ENCODE data around the gene KPNA3.
A peak's percentile ranks its signal among the peaks of the same experiment; 100 is the strongest.
"Not testable (repeated sequence)": the region's sequence is repeated elsewhere in the genome, so short reads cannot be mapped to it uniquely, and the experiment has no call there.

Gene KPNA3, protein sequence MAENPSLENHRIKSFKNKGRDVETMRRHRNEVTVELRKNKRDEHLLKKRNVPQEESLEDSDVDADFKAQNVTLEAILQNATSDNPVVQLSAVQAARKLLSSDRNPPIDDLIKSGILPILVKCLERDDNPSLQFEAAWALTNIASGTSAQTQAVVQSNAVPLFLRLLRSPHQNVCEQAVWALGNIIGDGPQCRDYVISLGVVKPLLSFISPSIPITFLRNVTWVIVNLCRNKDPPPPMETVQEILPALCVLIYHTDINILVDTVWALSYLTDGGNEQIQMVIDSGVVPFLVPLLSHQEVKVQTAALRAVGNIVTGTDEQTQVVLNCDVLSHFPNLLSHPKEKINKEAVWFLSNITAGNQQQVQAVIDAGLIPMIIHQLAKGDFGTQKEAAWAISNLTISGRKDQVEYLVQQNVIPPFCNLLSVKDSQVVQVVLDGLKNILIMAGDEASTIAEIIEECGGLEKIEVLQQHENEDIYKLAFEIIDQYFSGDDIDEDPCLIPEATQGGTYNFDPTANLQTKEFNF

GRCh38 chr13:49792550-49793324 lies at the start of gene KPNA3:
TSS of gene KPNA3 (minus strand) at chr13:49792682. CDS start at chr13:49792506, 176 bp downstream.
- peak; percentile 93 for DNase-seq
- in situ Hi-C loops (cut with HindIII; ENCODE audit: low pct_ligation_motif_present, low pct_unique_long_range_greater_than_20kb, low sequenced_read_pairs), result no loop called here

- DNase-seq, result no peak
- in situ Hi-C loops (cut with HindIII; ENCODE audit: low pct_ligation_motif_present, low pct_unique_long_range_greater_than_20kb, low sequenced_read_pairs), result no loop called here
These were observed 49.5 kb upstream of the KPNA3 start for GRCh38 chr13:49841964-49842363.

DNA sequence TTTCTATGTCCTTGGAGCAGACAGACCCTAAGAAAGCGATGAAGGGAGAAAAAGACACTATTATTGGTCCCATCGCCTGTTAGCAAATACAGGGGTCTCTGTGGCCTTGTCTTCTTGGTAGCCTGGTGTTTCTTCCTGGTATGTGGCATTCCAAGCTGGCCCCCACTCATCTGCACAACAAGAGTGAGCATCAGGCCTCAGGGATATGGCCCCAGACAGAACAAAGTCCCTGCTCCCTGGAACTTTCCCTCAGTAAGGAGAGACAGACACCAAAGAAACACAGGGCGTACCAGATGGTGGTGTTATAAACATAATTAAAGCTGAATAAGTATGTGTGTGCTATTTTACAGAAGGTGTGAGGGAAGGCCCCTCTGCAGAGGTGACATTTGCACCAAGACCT lies 48.2 kb upstream of the KPNA3 start:
- DNase-seq, result no peak
- in situ Hi-C loops (cut with HindIII; ENCODE audit: low pct_ligation_motif_present, low pct_unique_long_range_greater_than_20kb, low sequenced_read_pairs), result no loop called here

- in situ Hi-C loops (cut with HindIII; ENCODE audit: low pct_ligation_motif_present, low pct_unique_long_range_greater_than_20kb, low sequenced_read_pairs), result no loop called here
- DNase-seq, result no peak
These were observed 47.8 kb upstream of the KPNA3 start for GRCh38 chr13:49840266-49840665.

- in situ Hi-C loops (cut with HindIII; ENCODE audit: low pct_ligation_motif_present, low pct_unique_long_range_greater_than_20kb, low sequenced_read_pairs), result no loop called here
- DNase-seq, result no peak
These were observed 46.5 kb upstream of the KPNA3 start for GRCh38 chr13:49838989-49839388.

GRCh38 chr13:49836516-49836915 lies 44.0 kb upstream of the KPNA3 start:
- DNase-seq, result no peak
- in situ Hi-C loops (cut with HindIII; ENCODE audit: low pct_ligation_motif_present, low pct_unique_long_range_greater_than_20kb, low sequenced_read_pairs), result no loop called here

DNA sequence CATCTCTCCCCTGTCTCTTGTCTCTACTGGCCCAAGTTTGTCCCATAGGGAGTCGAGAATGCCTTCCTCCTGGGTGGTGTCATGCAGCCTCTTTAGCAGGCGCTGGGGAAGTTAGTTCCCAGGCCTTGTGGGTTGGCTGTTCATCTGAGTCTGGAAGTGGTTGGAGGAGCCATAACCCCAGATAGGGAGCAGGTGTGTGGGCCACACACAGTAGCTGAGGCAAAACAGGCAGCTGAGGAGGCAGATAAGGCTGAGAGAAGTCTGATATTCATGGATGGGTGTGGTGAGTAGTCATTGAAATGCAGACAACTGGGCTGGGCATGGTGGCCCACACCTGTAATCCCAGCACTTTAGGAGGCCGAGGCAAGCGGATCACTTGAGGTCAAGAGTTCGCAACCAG lies 40.9 kb upstream of the KPNA3 start:
- in situ Hi-C loops (cut with HindIII; ENCODE audit: low pct_ligation_motif_present, low pct_unique_long_range_greater_than_20kb, low sequenced_read_pairs), result no loop called here
- DNase-seq, result no peak

DNA sequence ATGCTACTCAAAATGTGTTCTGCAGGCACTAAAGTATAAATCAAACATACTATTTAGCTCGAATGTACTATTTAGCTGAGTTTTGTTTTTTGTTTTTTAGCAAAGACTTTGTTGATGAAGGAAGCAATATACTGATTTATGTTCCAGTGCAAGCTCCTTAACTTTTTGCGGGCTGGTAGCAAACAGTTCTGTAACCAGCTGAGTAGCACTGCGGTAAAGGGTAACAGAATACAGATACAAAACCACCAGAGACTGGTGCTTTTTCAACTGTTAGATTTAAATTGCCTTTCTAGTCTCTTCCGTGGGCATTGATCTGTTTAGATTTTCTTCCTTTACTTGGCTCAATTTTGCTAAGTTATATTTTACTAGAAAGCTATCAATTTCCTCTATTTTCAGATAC lies 39.0 kb upstream of the KPNA3 start:
- in situ Hi-C loops (cut with HindIII; ENCODE audit: low pct_ligation_motif_present, low pct_unique_long_range_greater_than_20kb, low sequenced_read_pairs), result no loop called here

DNA sequence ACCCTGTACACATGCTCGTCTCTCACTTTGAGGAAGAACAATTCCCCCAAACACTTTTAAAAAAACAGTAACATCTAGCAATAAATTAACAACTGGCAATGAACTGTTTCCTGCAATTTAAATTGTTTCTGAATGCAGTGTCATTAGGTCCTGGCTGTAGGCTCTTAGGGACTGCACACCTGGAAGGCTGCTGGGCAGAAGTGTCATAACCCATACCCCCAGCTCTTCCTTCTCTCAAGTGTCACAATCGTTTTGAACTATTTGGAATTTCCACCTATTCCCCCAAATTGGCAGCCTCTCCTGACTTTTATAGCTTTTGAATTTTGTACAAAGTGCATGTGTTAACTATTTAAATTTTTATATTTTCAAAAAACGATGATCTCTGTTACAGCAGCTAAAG lies 38.2 kb upstream of the KPNA3 start:
- in situ Hi-C loops (cut with HindIII; ENCODE audit: low pct_ligation_motif_present, low pct_unique_long_range_greater_than_20kb, low sequenced_read_pairs), result no loop called here
- DNase-seq, result no peak

More for the DNA sequence above, 39.0 kb upstream of the KPNA3 start:
- no peak for DNase-seq

DNA sequence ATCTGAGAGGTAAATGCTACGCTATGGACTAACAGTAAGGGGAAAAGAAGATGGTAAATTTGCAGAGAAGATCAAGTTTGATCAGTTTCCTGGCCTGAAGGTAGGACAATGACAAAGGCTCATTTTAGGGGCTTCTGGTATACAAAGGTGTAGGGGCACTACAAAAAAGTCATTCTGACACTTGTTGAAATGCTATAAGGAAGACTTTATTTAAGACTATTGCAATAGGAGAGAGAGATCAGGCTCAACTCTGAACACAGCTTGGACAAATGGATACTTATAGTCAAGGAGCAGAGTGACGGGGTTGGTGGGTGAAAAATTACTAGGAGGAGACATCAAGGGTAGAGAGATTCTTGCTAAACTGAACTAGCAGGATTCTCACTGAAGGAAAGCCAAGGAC lies 37.2 kb upstream of the KPNA3 start:
- DNase-seq, result no peak
- in situ Hi-C loops (cut with HindIII; ENCODE audit: low pct_ligation_motif_present, low pct_unique_long_range_greater_than_20kb, low sequenced_read_pairs), result no loop called here

GRCh38 chr13:49828453-49828852 lies 36.0 kb upstream of the KPNA3 start:
- in situ Hi-C loops (cut with HindIII; ENCODE audit: low pct_ligation_motif_present, low pct_unique_long_range_greater_than_20kb, low sequenced_read_pairs), result no loop called here
- no peak for DNase-seq

DNA sequence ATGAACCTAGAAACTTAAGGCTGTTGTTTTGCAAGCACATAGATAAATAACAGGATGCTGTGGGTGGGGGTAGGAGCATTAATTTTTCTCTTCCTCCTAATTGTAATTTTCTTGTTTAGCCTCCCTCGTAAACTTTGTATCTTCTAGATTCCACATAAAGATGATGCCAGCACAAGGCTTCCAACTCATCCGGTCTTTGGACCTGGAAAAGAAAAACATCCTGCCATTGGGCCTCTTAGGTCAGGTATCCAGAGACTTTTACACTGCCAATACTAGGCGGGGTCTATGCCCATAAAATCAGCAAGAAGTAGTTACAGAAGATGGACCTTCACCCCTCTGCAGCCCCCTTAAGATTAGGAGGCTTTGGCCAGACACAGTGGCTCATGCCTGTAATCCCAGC lies 35.4 kb upstream of the KPNA3 start:
- in situ Hi-C loops (cut with HindIII; ENCODE audit: low pct_ligation_motif_present, low pct_unique_long_range_greater_than_20kb, low sequenced_read_pairs), result no loop called here
- no peak for DNase-seq

GRCh38 chr13:49827336-49827735 lies 34.9 kb upstream of the KPNA3 start:
- in situ Hi-C loops (cut with HindIII; ENCODE audit: low pct_ligation_motif_present, low pct_unique_long_range_greater_than_20kb, low sequenced_read_pairs), result no loop called here
- no peak for DNase-seq

- no peak for DNase-seq
- in situ Hi-C loops (cut with HindIII; ENCODE audit: low pct_ligation_motif_present, low pct_unique_long_range_greater_than_20kb, low sequenced_read_pairs), result no loop called here
These were observed 28.9 kb upstream of the KPNA3 start for GRCh38 chr13:49821216-49822009.

GRCh38 chr13:49820591-49821215 lies 28.2 kb upstream of the KPNA3 start:
- in situ Hi-C loops (cut with HindIII; ENCODE audit: low pct_ligation_motif_present, low pct_unique_long_range_greater_than_20kb, low sequenced_read_pairs), result no loop called here

DNA sequence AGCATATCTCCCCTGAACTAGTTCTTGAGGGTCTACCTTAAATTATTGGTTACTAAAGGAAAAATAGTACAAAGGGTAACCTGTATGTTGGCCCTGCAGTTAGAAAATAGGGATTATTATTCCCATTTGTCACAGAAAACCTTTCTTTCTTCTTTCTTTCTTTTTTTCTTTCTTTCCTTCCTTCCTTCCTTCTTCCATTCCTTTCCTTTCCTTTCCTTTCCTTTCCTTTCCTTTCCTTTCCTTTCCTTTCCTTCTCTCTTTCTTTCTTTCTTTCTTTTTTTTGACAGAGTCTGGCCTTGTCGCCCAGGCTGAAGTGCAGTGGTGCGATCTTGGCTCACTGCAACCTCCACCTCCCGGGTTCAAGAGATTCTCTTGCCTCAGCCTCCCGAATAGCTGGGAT lies 23.6 kb upstream of the KPNA3 start:
- DNase-seq; in situ Hi-C loops (cut with HindIII; ENCODE audit: low pct_ligation_motif_present, low pct_unique_long_range_greater_than_20kb, low sequenced_read_pairs): not testable (repeated sequence)

More at GRCh38 chr13:49820591-49821215, 28.2 kb upstream of the KPNA3 start:
- DNase-seq, result no peak

DNA sequence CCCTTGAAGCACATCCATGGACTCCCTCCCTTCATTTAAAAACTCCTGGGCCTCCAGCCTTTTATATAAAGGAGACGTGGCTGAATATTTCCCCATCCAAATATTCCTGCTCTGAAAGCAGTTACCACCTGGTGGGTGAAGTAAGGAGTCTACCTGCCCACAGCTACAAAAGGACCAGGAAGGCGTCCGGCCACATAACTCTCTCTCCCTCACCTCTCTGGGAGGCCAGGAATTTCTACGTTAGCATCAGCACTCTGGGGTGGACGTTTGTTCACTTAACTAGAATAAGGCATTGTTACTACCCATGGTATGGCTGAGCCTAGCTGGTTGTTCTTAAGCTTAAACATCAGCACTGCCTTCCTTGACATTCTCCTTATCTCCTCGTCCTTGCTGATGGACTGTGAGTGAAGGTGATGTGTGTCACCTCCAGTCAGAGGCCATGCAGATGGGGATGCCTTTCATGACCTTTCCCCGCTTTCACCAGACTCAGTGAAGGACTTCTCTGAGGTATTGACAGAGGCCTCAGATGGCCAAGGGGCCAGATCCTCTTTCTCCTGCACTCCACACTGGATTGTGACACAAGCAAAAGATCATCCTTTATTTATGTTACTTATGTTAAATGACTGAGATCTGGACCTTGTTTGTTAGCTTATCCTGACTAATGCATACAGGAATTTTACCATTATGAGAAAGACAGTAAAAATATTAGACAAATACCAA lies 22.2 kb upstream of the KPNA3 start:
- DNase-seq, result no peak
- in situ Hi-C loops (cut with HindIII; ENCODE audit: low pct_ligation_motif_present, low pct_unique_long_range_greater_than_20kb, low sequenced_read_pairs), result no loop called here

DNA sequence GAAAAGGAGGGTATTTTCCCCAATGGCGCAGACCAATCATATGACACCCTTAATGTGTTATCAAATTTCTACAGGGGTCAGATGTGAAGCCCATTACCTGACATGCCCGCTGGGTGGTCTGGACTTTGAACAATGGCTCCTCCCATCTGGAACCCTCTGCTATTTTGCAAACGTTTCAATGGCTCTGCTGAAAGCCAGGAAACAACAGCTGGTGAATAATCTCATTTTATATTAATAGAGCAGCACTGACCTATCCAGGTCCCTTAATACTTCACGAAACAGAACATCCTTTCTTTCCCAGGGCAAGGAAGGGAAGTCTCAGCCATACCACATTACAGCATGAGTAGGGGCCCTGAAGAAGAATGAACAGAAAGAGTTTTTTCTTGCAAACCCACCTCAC lies 20.3 kb upstream of the KPNA3 start:
- in situ Hi-C loops (cut with HindIII; ENCODE audit: low pct_ligation_motif_present, low pct_unique_long_range_greater_than_20kb, low sequenced_read_pairs), result no loop called here
- no peak for DNase-seq

Measured in ACHN (cell line).